HEK293 (cell line): ENCODE measurements around the gene ALLC.

ENCODE experiments used
- CTCF ChIA-PET: fragments of 350-600 bp; formaldehyde crosslinking; extraction: SDS; loops from one replicate; lab custom pipeline; 2021; ENCODE audit warnings: antibody characterized with exemption; lab: Yijun Ruan, JAX
- POLR2A ChIA-PET: fragments of 300-600 bp; formaldehyde crosslinking; extraction: SDS; loops from one replicate; lab custom pipeline; 2020; ENCODE audit warnings: antibody characterized with exemption, inconsistent platforms; lab: Yijun Ruan, JAX
- H3K27ac ChIP-seq: fragments of 200-500 bp; sonication (Bioruptor generic); 2 replicates; pipeline ENCODE4 v1.5.1; 2014; ENCODE audit warnings: low read depth, low read length, control low read depth, inconsistent platforms; ENCODE audit errors: extremely low read depth
- H3K36me3 ChIP-seq, 2 experiments: fragments of 200-500 bp in 1 of 2; sonication (Bioruptor generic) in 1 of 2; 1 replicate in 1 of 2; 2 replicates in 1 of 2; pipeline ENCODE4 v1.5.1; 2014 to 2017; ENCODE audit warnings: inconsistent platforms in 2 of 2, low read length in 2 of 2; ENCODE audit not compliant: control insufficient read depth in 2 of 2, insufficient read depth in 1 of 2
- H3K4me1 ChIP-seq: fragments of 200-500 bp; sonication (Bioruptor generic); 2 replicates; pipeline ENCODE4 v1.5.1; 2014; ENCODE audit warnings: mild to moderate bottlenecking, low read length, inconsistent platforms; ENCODE audit not compliant: control insufficient read depth, insufficient read depth
- H3K4me3 ChIP-seq: 2 replicates; pipeline ENCODE4 v1.5.1; 2011; ENCODE audit warnings: low read depth, mild to moderate bottlenecking, control low read depth, low read length, moderate library complexity
- H3K9me3 ChIP-seq: fragments of 200-500 bp; sonication (Bioruptor generic); 2 replicates; pipeline ENCODE4 v1.5.1; 2014; ENCODE audit warnings: low read depth, low read length, inconsistent platforms; ENCODE audit not compliant: control insufficient read depth, insufficient read depth
- ATF2 ChIP-seq: fragments of 450-650 bp; formaldehyde crosslinking; IDR thresholded peaks from 2 replicates; pipeline ENCODE4 v1.5.1; 2016; ENCODE audit warnings: missing biosample characterization, missing genetic modification characterization, low read depth
- EGR2 ChIP-seq: fragments of 450-650 bp; formaldehyde crosslinking; IDR thresholded peaks from 2 replicates; pipeline ENCODE4 v1.5.1; 2016; ENCODE audit warnings: low read depth, missing biosample characterization, missing genetic modification characterization
- FEZF1 ChIP-seq: fragments of 450-650 bp; formaldehyde crosslinking; IDR thresholded peaks from 2 replicates; pipeline ENCODE4 v1.5.1; 2016; ENCODE audit warnings: missing biosample characterization, missing genetic modification characterization
- KLF17 ChIP-seq: fragments of 450-650 bp; formaldehyde crosslinking; IDR thresholded peaks from 2 replicates; pipeline ENCODE4 v1.5.1; 2016; ENCODE audit warnings: missing biosample characterization, missing genetic modification characterization
- PATZ1 ChIP-seq: fragments of 450-650 bp; formaldehyde crosslinking; IDR thresholded peaks from 2 replicates; pipeline ENCODE4 v1.5.1; 2016; ENCODE audit warnings: missing biosample characterization, missing genetic modification characterization
- PBX3 ChIP-seq: sonication (generic); formaldehyde crosslinking; IDR thresholded peaks from 2 replicates; pipeline ENCODE4 v1.8.1; 2022; ENCODE audit warnings: mild to moderate bottlenecking, moderate library complexity, missing genetic modification reagents
- PRDM4 ChIP-seq: fragments of 450-650 bp; formaldehyde crosslinking; IDR thresholded peaks from 2 replicates; pipeline ENCODE4 v1.5.1; 2017; ENCODE audit warnings: missing biosample characterization, missing genetic modification characterization
- REPIN1 ChIP-seq: fragments of 450-650 bp; formaldehyde crosslinking; IDR thresholded peaks from 2 replicates; pipeline ENCODE4 v1.5.1; 2017; ENCODE audit warnings: missing biosample characterization, missing genetic modification characterization, low read depth
- YY1 ChIP-seq: fragments of 450-650 bp; formaldehyde crosslinking; IDR thresholded peaks from 2 replicates; pipeline ENCODE4 v1.5.1; 2018; ENCODE audit warnings: missing biosample characterization, missing genetic modification characterization
- ZBTB11 ChIP-seq: fragments of 450-650 bp; formaldehyde crosslinking; conservative IDR thresholded peaks from 2 replicates; pipeline ENCODE4 v1.5.1; 2016; ENCODE audit warnings: low read depth, missing biosample characterization, missing genetic modification characterization
- ZBTB17 ChIP-seq: fragments of 450-650 bp; formaldehyde crosslinking; IDR thresholded peaks from 2 replicates; pipeline ENCODE4 v1.5.1; 2016; ENCODE audit warnings: missing biosample characterization, missing genetic modification characterization
- ZEB2 ChIP-seq: fragments of 450-650 bp; formaldehyde crosslinking; IDR thresholded peaks from 2 replicates; pipeline ENCODE4 v1.5.1; 2016; ENCODE audit warnings: missing biosample characterization, missing genetic modification characterization
- ZFP3 ChIP-seq: fragments of 450-650 bp; formaldehyde crosslinking; IDR thresholded peaks from 2 replicates; pipeline ENCODE4 v1.5.1; 2016; ENCODE audit warnings: low read depth, missing biosample characterization, missing genetic modification characterization
- ZNF121 ChIP-seq: fragments of 450-650 bp; formaldehyde crosslinking; IDR thresholded peaks from 2 replicates; pipeline ENCODE4 v1.5.1; 2016; ENCODE audit warnings: missing biosample characterization, missing genetic modification characterization
- ZNF157 ChIP-seq: fragments of 450-650 bp; formaldehyde crosslinking; IDR thresholded peaks from 2 replicates; pipeline ENCODE4 v1.5.1; 2016; ENCODE audit warnings: missing biosample characterization, missing genetic modification characterization
- ZNF248 ChIP-seq: fragments of 450-650 bp; formaldehyde crosslinking; IDR thresholded peaks from 2 replicates; pipeline ENCODE4 v1.5.1; 2017; ENCODE audit warnings: missing biosample characterization, missing genetic modification characterization
- ZNF354C ChIP-seq: fragments of 450-650 bp; formaldehyde crosslinking; IDR thresholded peaks from 2 replicates; pipeline ENCODE4 v1.5.1; 2016; ENCODE audit warnings: missing biosample characterization, missing genetic modification characterization, low read depth, borderline replicate concordance
- ZNF48 ChIP-seq: fragments of 450-650 bp; formaldehyde crosslinking; IDR thresholded peaks from 2 replicates; pipeline ENCODE4 v1.5.1; 2016; ENCODE audit warnings: missing biosample characterization, missing genetic modification characterization
- ZSCAN23 ChIP-seq: fragments of 450-650 bp; formaldehyde crosslinking; IDR thresholded peaks from 2 replicates; pipeline ENCODE4 v1.5.1; 2016; ENCODE audit warnings: missing biosample characterization, missing genetic modification characterization

Gene ALLC

GRCh38 chr2:3725458-3726250, 67.7 kb downstream of the ALLC start:
- TF ChIP-seq ZNF157 (tag by site-specific recombination) (no peak), ZBTB17 (tag by site-specific recombination) (0 out of 2 replicates have a peak, but pooled peaks have one; percentile 18)
- TF ChIP-seq, all 188 proteins: peak for 1
- H3K4me3 ChIP-seq = no peak overlapping the region
- no peaks in the 10 kb centered on the region for H3K9me3 ChIP-seq
- no peak overlapping the region for H3K27ac ChIP-seq
- H3K36me3 ChIP-seq = no peaks in the 10 kb centered on the region
- POLR2A ChIA-PET = no interaction called here
- no peaks in the 10 kb centered on the region for H3K4me1 ChIP-seq
- CTCF ChIA-PET = no interaction called here

GRCh38 chr2:3726511-3726910, 68.5 kb downstream of the ALLC start:
- ChIA-PET POLR2A (no interaction called here), CTCF (interaction anchor here (0.6 to 3.7 kb wide), 2 partner anchors 101 to 106 kb away, joined by 4 to 34 read pairs; no protein-coding TSS in a partner anchor)
- H3K4me3 ChIP-seq = no peak overlapping the region
- H3K36me3 ChIP-seq = no peaks in the 10 kb centered on the region
- H3K27ac ChIP-seq = no peak overlapping the region
- no peaks in the 10 kb centered on the region for H3K4me1 ChIP-seq
- no peaks in the 10 kb centered on the region for H3K9me3 ChIP-seq
- no peak for TF ChIP-seq ZFP3 (tag by site-specific recombination)
- no peak for TF ChIP-seq KLF17
- TF ChIP-seq EGR2 (tag by site-specific recombination) = no peak
- TF ChIP-seq ATF2 = no peak
- no peak for TF ChIP-seq ZNF121 (tag by site-specific recombination)
- TF ChIP-seq ZSCAN23 = no peak
- no peak for TF ChIP-seq ZNF354C (tag by site-specific recombination)
- TF ChIP-seq ZNF48 = no peak
- no peak for TF ChIP-seq ZBTB11 (tag by site-specific recombination)
- TF ChIP-seq REPIN1 (tag by site-specific recombination) = no peak
- TF ChIP-seq ZNF248 (tag by site-specific recombination) = no peak
- TF ChIP-seq PRDM4 = no peak
- no peak for TF ChIP-seq PATZ1 (tag by site-specific recombination)
- TF ChIP-seq YY1 (tag by site-specific recombination) = no peak
- TF ChIP-seq FEZF1 (tag by site-specific recombination) = no peak
- TF ChIP-seq ZEB2 (tag by site-specific recombination) = no peak
- TF ChIP-seq PBX3 (CRISPR knock-in tag) = no peak
